ENCODE measurements around the gene NUTM2B.
"Not testable (repeated sequence)": the region's sequence is repeated elsewhere in the genome, so short reads cannot be mapped to it uniquely, and the experiment has no call there.

NUTM2B gene

DNA sequence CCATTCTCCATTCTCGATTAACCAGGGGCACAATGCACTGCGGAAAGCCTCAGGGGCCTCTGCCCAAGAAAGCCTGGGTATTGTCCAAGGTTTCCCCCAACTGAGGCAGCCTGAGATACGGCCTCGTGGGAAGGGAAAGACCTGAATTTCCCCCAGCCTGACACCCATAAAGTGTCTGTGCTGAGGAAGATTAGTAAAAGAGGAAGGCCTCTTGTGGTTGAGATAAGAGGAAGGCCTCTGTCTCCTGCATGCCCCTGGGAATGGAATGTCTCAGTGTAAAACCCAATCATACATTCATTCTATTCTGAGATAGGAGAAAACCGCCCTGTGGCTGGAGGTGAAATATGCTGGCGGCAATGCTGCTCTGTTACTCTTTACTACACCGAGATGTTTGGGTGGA is 41.8 kb downstream of the NUTM2B start:
- not testable (repeated sequence) for DNase-seq

GRCh38 chr10:79748510-79748909 is 45.5 kb downstream of the NUTM2B start:
- not testable (repeated sequence) for DNase-seq

DNA sequence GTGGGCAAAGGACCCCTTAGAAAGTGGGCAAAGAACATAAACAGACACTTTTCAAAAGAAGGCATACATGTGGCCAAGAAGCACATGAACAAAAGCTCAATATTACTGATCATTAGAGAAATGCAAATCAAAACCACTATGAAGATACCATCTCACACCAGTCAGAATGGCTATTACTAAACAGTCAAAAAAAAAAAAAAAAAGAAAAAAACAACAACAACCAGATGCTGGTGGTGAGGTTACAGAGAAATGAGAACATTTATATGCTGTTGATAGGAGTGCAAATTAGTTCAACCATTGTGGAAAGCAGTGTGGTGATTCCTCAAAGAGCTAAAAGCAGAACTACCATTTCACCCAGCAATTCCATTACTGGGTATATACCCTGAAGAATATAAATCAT is 50.6 kb downstream of the NUTM2B start:
- not testable (repeated sequence) for DNase-seq

DNA sequence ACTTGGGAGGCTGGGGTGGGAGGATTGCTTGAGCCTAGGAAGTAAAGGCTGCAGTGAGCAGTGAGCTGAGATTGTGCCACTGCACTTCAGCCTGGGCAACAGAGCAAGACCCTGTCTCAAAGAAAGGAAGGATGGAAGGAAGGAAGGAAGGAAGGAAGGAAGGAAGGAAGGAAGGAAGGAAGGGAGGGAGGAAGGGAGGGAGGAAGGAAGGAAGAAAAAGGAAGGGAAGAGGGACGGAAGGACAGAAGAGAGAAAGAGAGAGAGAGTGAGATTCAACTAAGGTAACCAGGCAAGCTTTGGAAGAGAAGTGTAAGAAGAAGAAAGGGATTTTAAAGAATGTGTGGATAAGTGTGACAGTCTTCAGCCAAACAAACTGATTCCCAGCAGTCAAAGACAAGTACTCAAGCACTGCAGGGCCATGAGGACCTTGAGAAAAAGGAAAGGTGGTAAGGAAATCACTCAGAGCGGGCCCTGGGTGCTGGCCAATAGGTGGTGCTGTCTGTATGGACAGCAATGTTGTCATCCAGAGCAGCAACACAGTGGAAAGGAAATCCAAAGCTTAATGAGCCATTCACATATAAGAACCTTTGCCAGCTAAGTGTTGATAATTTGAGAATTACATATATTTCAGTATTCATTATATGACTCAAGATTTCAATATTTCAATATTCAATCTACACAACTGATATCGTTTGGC is 55.4 kb downstream of the NUTM2B start:
- DNase-seq: not testable (repeated sequence)
